H1 (cell line): ENCODE results near the gene EOGT. TPM values are rescaled to one million over a fixed set of nuclear protein-coding genes. Genes with fewer than 3 reads are reported as not detected.
A peak's percentile ranks its signal among the peaks of the same experiment; 100 is the strongest.

ENCODE experiments used
- CTCF ChIA-PET: fragments of 300-600 bp; sonication (Branson Sonifier 250); formaldehyde crosslinking; loops from one replicate; lab custom pipeline; 2021; ENCODE audit not compliant: partially characterized antibody; lab: Charles Lee
- POLR2A ChIA-PET: fragments of 300-600 bp; sonication (Branson Sonifier 250); formaldehyde crosslinking; loops from one replicate; lab custom pipeline; 2021; ENCODE audit warnings: inconsistent platforms; ENCODE audit not compliant: partially characterized antibody; lab: Charles Lee
- DNase-seq, 2 experiments: peaks; one replicate each; pipeline versions ENCODE4 v3.0.0 to v3.0.0-alpha.2; 2010 to 2022; ENCODE audit warnings: low spot score in 2 of 2, low read depth in 1 of 2, mixed read lengths in 1 of 2
- FAIRE-seq: peaks from 2 replicates; lab custom pipeline; 2011; peaks lifted over from hg19 to GRCh38; lab: Jason Lieb, UNC
- H2AFZ ChIP-seq: 2 replicates; pipeline ENCODE4 v1.8.1; 2012; ENCODE audit warnings: low read length, inconsistent platforms
- H2AK5ac ChIP-seq: 2 replicates; pipeline ENCODE4 v1.6.1; 2013; ENCODE audit warnings: low read depth, low read length
- H2BK120ac ChIP-seq: replicated peaks from 2 replicates; pipeline ENCODE3; 2013; ENCODE audit warnings: low read depth, low read length, inconsistent platforms
- H2BK12ac ChIP-seq: 2 replicates; pipeline ENCODE4 v1.6.1; 2013; ENCODE audit warnings: low read depth, low read length
- H2BK15ac ChIP-seq: 2 replicates; pipeline ENCODE4 v1.6.1; 2013; ENCODE audit warnings: low read length
- H2BK20ac ChIP-seq: 2 replicates; pipeline ENCODE4 v1.6.1; 2013; ENCODE audit warnings: low read length
- H2BK5ac ChIP-seq: 2 replicates; pipeline ENCODE4 v1.6.1; 2013; ENCODE audit warnings: low read depth, low read length
- H3K14ac ChIP-seq: 2 replicates; pipeline ENCODE4 v1.6.1; 2013; ENCODE audit warnings: inconsistent platforms; ENCODE audit not compliant: insufficient read length
- H3K18ac ChIP-seq: 2 replicates; pipeline ENCODE4 v1.6.1; 2013; ENCODE audit warnings: low read length; ENCODE audit errors: extremely low read depth
- H3K23ac ChIP-seq: 2 replicates; pipeline ENCODE4 v1.6.1; 2013; ENCODE audit warnings: inconsistent platforms; ENCODE audit not compliant: insufficient read length
- H3K23me2 ChIP-seq: 2 replicates; pipeline ENCODE4 v1.6.1; 2013; ENCODE audit warnings: low read depth, low read length
- H3K27ac ChIP-seq: 2 replicates; pipeline ENCODE4 v1.6.1; 2011; ENCODE audit warnings: low read depth, low read length, inconsistent platforms
- H3K27me3 ChIP-seq, 4 experiments: replicated peaks in 1 of 4; 1 replicate in 1 of 4; 2 replicates in 3 of 4; pipeline versions ENCODE4 v1.6.1 to v1.8.1; 2011 to 2013; ENCODE audit warnings: low read length in 3 of 4, mild to moderate bottlenecking in 3 of 4, inconsistent platforms in 2 of 4, mixed read lengths in 2 of 4, moderate library complexity in 1 of 4; ENCODE audit not compliant: control insufficient read depth in 3 of 4, insufficient read depth in 3 of 4; ENCODE audit errors: extremely low read depth in 1 of 4
- H3K36me3 ChIP-seq, 4 experiments: 2 replicates each; pipeline versions ENCODE4 v1.6.1 to v1.8.1; 2011 to 2013; ENCODE audit warnings: mild to moderate bottlenecking in 4 of 4, low read length in 3 of 4, moderate library complexity in 2 of 4, control low read depth in 1 of 4, inconsistent platforms in 1 of 4; ENCODE audit not compliant: insufficient read depth in 4 of 4, control insufficient read depth in 2 of 4
- H3K4ac ChIP-seq: replicated peaks from 2 replicates; pipeline ENCODE3; 2013; ENCODE audit warnings: low read length, low read depth, mixed read lengths, inconsistent platforms; ENCODE audit not compliant: insufficient read length
- H3K4me1 ChIP-seq, 4 experiments: replicated peaks in 1 of 4; 1 replicate in 1 of 4; 2 replicates in 3 of 4; pipeline versions ENCODE4 v1.6.1 to v1.8.1; 2011 to 2013; ENCODE audit warnings: low read length in 3 of 4, inconsistent platforms in 2 of 4, mixed read lengths in 1 of 4; ENCODE audit not compliant: insufficient read depth in 4 of 4, control insufficient read depth in 3 of 4
- H3K4me2 ChIP-seq, 2 experiments: 2 replicates each; pipeline versions ENCODE4 v1.6.1 to v1.8.1; 2011 to 2013; ENCODE audit warnings: low read depth in 2 of 2, low read length in 2 of 2, control low read depth in 1 of 2, inconsistent platforms in 1 of 2, mild to moderate bottlenecking in 1 of 2; ENCODE audit not compliant: insufficient read depth in 1 of 2
- H3K4me3 ChIP-seq, 4 experiments: fragments of 200-600, 300-600 bp in 1 of 4; sonication (generic), shearing (Covaris generic), sonication (Bioruptor Twin) in 1 of 4; 2 replicates each; pipeline versions ENCODE4 v1.5.1 to v1.8.1; 2011 to 2016; ENCODE audit warnings: low read length in 4 of 4, low read depth in 3 of 4, control low read depth in 2 of 4, inconsistent platforms in 2 of 4, mild to moderate bottlenecking in 2 of 4, mixed read lengths in 1 of 4, moderate library complexity in 1 of 4; ENCODE audit not compliant: insufficient read depth in 2 of 4; ENCODE audit errors: extremely low read depth in 1 of 4
- H3K56ac ChIP-seq: replicated peaks from 2 replicates; pipeline ENCODE3; 2013; ENCODE audit warnings: low read depth, mild to moderate bottlenecking, mixed read lengths, low read length, inconsistent platforms; ENCODE audit not compliant: insufficient read length
- H3K79me1 ChIP-seq: 2 replicates; pipeline ENCODE4 v1.6.1; 2013; ENCODE audit warnings: low read depth, low read length, control low read depth
- H3K79me2 ChIP-seq, 2 experiments: 2 replicates each; pipeline versions ENCODE4 v1.6.1 to v1.8.1; 2012 to 2013; ENCODE audit warnings: low read length in 2 of 2, mild to moderate bottlenecking in 2 of 2, inconsistent platforms in 1 of 2; ENCODE audit not compliant: insufficient read depth in 2 of 2, control insufficient read depth in 1 of 2
- H3K9ac ChIP-seq, 4 experiments: replicated peaks in 1 of 4; 1 replicate in 1 of 4; 2 replicates in 3 of 4; pipeline versions ENCODE4 v1.6.1 to v1.8.1; 2011 to 2013; ENCODE audit warnings: low read depth in 3 of 4, low read length in 3 of 4, control low read depth in 2 of 4, mild to moderate bottlenecking in 2 of 4, moderate library complexity in 2 of 4, inconsistent platforms in 1 of 4; ENCODE audit errors: extremely low read depth in 1 of 4
- H3K9me3 ChIP-seq, 2 experiments: 2 replicates each; pipeline versions ENCODE4 v1.6.1 to v1.8.1; 2012 to 2013; ENCODE audit warnings: mild to moderate bottlenecking in 2 of 2, moderate library complexity in 2 of 2, control low read depth in 1 of 2, inconsistent platforms in 1 of 2, low read depth in 1 of 2, low read length in 1 of 2, mixed read lengths in 1 of 2; ENCODE audit not compliant: insufficient read depth in 2 of 2
- H4K20me1 ChIP-seq, 2 experiments: replicated peaks in 1 of 2; 2 replicates each; pipeline versions ENCODE3 to v1.8.1; 2011 to 2013; ENCODE audit warnings: inconsistent platforms in 2 of 2, low read length in 2 of 2, mild to moderate bottlenecking in 1 of 2; ENCODE audit not compliant: insufficient read depth in 2 of 2, control insufficient read depth in 1 of 2
- H4K5ac ChIP-seq: 2 replicates; pipeline ENCODE4 v1.6.1; 2013; ENCODE audit warnings: low read length, low read depth, mixed read lengths, inconsistent platforms; ENCODE audit not compliant: insufficient read length
- H4K8ac ChIP-seq: 2 replicates; pipeline ENCODE4 v1.8.0; 2013; ENCODE audit warnings: mild to moderate bottlenecking, moderate library complexity, low read length, inconsistent platforms; ENCODE audit not compliant: insufficient read depth; ENCODE audit errors: extremely low read depth
- H4K91ac ChIP-seq: replicated peaks from 2 replicates; pipeline ENCODE3; 2013; ENCODE audit warnings: low read length, mixed read lengths, inconsistent platforms; ENCODE audit not compliant: insufficient read length
- CBX8 ChIP-seq: fragments of 300-800, 300-1000 bp; sonication (generic); IDR thresholded peaks from 2 replicates; pipeline ENCODE4 v1.7.1; 2016; ENCODE audit warnings: low read depth, low read length, borderline replicate concordance
- CTBP2 ChIP-seq: IDR thresholded peaks from 2 replicates; pipeline ENCODE4 v1.7.0; 2011; ENCODE audit warnings: borderline replicate concordance, mild to moderate bottlenecking, moderate library complexity, mixed read lengths, low read length; ENCODE audit not compliant: insufficient read depth, insufficient read length
- E2F6 ChIP-seq: IDR thresholded peaks from 2 replicates; pipeline ENCODE4 v1.6.1; 2012; ENCODE audit warnings: inconsistent platforms
- EGR1 ChIP-seq: IDR thresholded peaks from 2 replicates; pipeline ENCODE4 v1.6.1; 2011; ENCODE audit warnings: low read depth, low read length, borderline replicate concordance
- EZH2 ChIP-seq: fragments of 200-600 bp; sonication (generic); IDR thresholded peaks from 2 replicates; pipeline ENCODE4 v1.7.1; 2012; ENCODE audit warnings: low read depth, mild to moderate bottlenecking, moderate library complexity, low read length, inconsistent platforms; ENCODE audit not compliant: severe bottlenecking
- HDAC2 ChIP-seq, 2 experiments: fragments of 300-600 bp in 1 of 2; sonication (generic) in 1 of 2; IDR thresholded peaks; 2 replicates each; pipeline ENCODE4 v1.6.1; 2011 to 2012; ENCODE audit warnings: low read depth in 2 of 2, low read length in 2 of 2, mild to moderate bottlenecking in 2 of 2, moderate library complexity in 2 of 2, borderline replicate concordance in 1 of 2, inconsistent platforms in 1 of 2
- JUND ChIP-seq: IDR thresholded peaks from 2 replicates; pipeline ENCODE4 v1.6.1; 2011; ENCODE audit warnings: mild to moderate bottlenecking, improper control_type of control experiment, low read length
- POU5F1 ChIP-seq: IDR thresholded peaks from 2 replicates; pipeline ENCODE4 v1.6.1; 2011; ENCODE audit warnings: low read depth, mild to moderate bottlenecking, low read length, moderate library complexity
- RBBP5 ChIP-seq: IDR thresholded peaks from 2 replicates; pipeline ENCODE4 v1.7.1; 2012; ENCODE audit warnings: low read depth, mild to moderate bottlenecking, inconsistent platforms, low read length, moderate library complexity, borderline replicate concordance
- SIN3A ChIP-seq, 2 experiments: IDR thresholded peaks in 1 of 2; conservative IDR thresholded peaks in 1 of 2; 2 replicates each; pipeline ENCODE4 v1.6.1; 2011 to 2012; ENCODE audit warnings: low read length in 2 of 2, improper control_type of control experiment in 1 of 2, low read depth in 1 of 2, mild to moderate bottlenecking in 1 of 2
- ZNF274 ChIP-seq: IDR thresholded peaks from 2 replicates; pipeline ENCODE4 v1.7.0; 2012; ENCODE audit warnings: low read length, borderline replicate concordance; ENCODE audit errors: extremely low read depth
- WGBS, 2 experiments: shearing (Covaris generic) in 1 of 2; methylation state at CpG; one replicate each; pipeline versions ENCODE4 v1.1.6 to v1.1.7; 2013 to 2015; ENCODE audit warnings: low lambda C conversion rate in 2 of 2, mixed read lengths in 2 of 2, inconsistent platforms in 1 of 2, low coverage in 1 of 2, missing lambda C conversion rate in 1 of 2; ENCODE audit not compliant: insufficient replicate concordance in 2 of 2, insufficient coverage in 1 of 2, insufficient read length in 1 of 2; ENCODE audit errors: extremely low coverage in 1 of 2, missing lambda C conversion rate in 1 of 2; 5-methylcytosine and 5-hydroxymethylcytosine counted together
- polyA plus RNA-seq, 7 experiments: library from polyadenylated mRNA; depleted of rRNA in 3 of 7; stranded (reverse) in 5 of 7; unstranded in 2 of 7; fragments of >200 nt in 5 of 7; fragments of 200-250 nt in 2 of 7; gene quantifications; 1 replicate in 5 of 7; 2 replicates in 1 of 7; 4 replicates in 1 of 7; pipeline versions ENCODE4 v1.2.1 to v1.2.3, GENCODE V29; 2011 to 2013; ENCODE audit warnings: missing spikeins in 2 of 7, mixed read lengths in 2 of 7
- total RNA-seq: library from RNA; stranded (reverse); fragmentation: NEBNext Ultra II Directional; extraction: Animal tissue kit (Norgen Biotek cat#: 25700); gene quantifications from 2 replicates; pipeline ENCODE4 v1.2.1, GENCODE V29; 2021

Gene EOGT
- total and polyA plus RNA-seq, 2 of the 8 experiments (the other 6 are each of a cell fraction or from before 2014, with no cell fraction given), result 6.7 to 20.7 TPM

DNA sequence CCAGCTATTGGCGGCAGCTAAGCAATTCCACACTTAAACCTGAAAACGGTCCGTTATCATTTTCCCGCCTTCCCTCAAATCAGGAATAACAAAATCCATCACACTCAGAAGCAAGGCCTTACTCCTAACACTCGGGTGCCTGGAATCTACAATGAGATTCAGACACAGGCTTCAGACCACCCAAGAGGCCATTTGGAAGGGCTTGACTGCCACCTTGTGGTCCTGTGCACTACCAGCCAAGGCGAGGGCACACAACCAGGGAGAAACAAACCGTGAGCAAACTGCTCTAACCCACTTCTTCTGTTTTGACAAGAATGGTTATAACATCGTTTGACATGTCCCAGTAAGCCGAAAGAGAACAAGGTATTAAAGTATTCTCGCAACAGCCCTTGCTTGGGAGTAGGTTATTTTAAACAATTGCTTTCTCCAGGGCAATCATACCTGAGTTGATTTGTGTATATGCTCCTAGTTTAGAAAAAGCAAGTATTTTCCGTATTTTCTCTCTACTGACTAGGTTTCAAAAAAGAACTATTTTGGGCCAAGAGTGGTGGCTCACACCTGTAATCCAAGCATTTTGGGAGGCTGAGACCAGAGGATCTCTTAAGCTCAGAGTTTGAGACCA, 41.0 kb downstream of the EOGT start:
- peak; percentile 53 to 85 for DNase-seq
- Histone ChIP-seq H4K20me1 (no peaks in the 10 kb centered on the region), H4K91ac (no peak overlapping the region), H3K56ac (no peak overlapping the region), H3K36me3 (peaks cover 0 to 6% (median 2%) of the 10 kb centered on the region in 4 experiments; a peak in 2 of 8 replicates), H2BK15ac (no peak overlapping the region), H4K5ac (no peak overlapping the region), H3K9ac (no peak overlapping the region), H4K8ac (no peak overlapping the region), H2AFZ (no peak overlapping the region), H2BK5ac (no peak overlapping the region), H2BK20ac (no peak overlapping the region), H3K18ac (no peak overlapping the region), H2BK12ac (no peak overlapping the region), H3K4me3 (no peak overlapping the region), H3K23ac (no peak overlapping the region), H3K4me2 (no peak overlapping the region), H3K23me2 (no peaks in the 10 kb centered on the region; the same call in 1 of the 2 replicates), H3K4ac (no peak overlapping the region), H3K79me2 (no peaks in the 10 kb centered on the region), H3K14ac (no peak overlapping the region), H2BK120ac (no peak overlapping the region), H3K4me1 (peaks cover 0 to 2% (median 0%) of the 10 kb centered on the region in 4 experiments; a peak in 1 of 7 replicates), H3K9me3 (no peaks in the 10 kb centered on the region), H3K27me3 (no peaks in the 10 kb centered on the region), H3K27ac (no peak overlapping the region), H3K79me1 (no peaks in the 10 kb centered on the region), H2AK5ac (no peak overlapping the region)
- CTCF ChIA-PET, result interaction anchor here (0.6 to 5.0 kb wide), 28 partner anchors 10 to 525 kb away, joined by 3 to 51 read pairs (median 4); partner anchors contain the start of gene TAFA4
- peak; percentile 93 for FAIRE-seq
- POLR2A ChIA-PET, result interaction anchor here (0.8 kb wide), 1 partner anchor 35 kb away, joined by 3 read pairs; no protein-coding TSS in a partner anchor
- 34% methylated on average over 11 of the region's 11 CpGs; no CpG with 5 or more reads in 1 of the 2 experiments for WGBS, 2 experiments
- TF ChIP-seq HDAC2 (IDR thresholded peaks at IDR 0.05; ENCODE audit: borderline replicate concordance in 1 of 2, low read depth in 2 of 2, low read length in 2 of 2) (no peak), EZH2 (no peak), CTBP2 (no peak), JUND (0 out of 2 replicates have a peak, but pooled peaks have one; percentile 23), SIN3A (conservative IDR thresholded peaks at IDR 0.05 in 1 of 2, IDR thresholded peaks at IDR 0.05 in 1 of 2; ENCODE audit: low read depth in 1 of 2, low read length in 2 of 2) (no peak), POU5F1 (no peak), RBBP5 (no peak), EGR1 (no peak), E2F6 (peak; percentile 33; the same call in 1 of the 2 replicates), ZNF274 (no peak), CBX8 (no peak)
